ENCODE measurements around the gene NUDCD3. TPM values are rescaled to one million over a fixed set of nuclear protein-coding genes. Genes with fewer than 3 reads are reported as not detected.
"Not testable (repeated sequence)": the region's sequence is repeated elsewhere in the genome, so short reads cannot be mapped to it uniquely, and the experiment has no call there.

The NUDCD3 gene
- total RNA-seq, 1 donor from 2014 or later, result 107 TPM

DNA sequence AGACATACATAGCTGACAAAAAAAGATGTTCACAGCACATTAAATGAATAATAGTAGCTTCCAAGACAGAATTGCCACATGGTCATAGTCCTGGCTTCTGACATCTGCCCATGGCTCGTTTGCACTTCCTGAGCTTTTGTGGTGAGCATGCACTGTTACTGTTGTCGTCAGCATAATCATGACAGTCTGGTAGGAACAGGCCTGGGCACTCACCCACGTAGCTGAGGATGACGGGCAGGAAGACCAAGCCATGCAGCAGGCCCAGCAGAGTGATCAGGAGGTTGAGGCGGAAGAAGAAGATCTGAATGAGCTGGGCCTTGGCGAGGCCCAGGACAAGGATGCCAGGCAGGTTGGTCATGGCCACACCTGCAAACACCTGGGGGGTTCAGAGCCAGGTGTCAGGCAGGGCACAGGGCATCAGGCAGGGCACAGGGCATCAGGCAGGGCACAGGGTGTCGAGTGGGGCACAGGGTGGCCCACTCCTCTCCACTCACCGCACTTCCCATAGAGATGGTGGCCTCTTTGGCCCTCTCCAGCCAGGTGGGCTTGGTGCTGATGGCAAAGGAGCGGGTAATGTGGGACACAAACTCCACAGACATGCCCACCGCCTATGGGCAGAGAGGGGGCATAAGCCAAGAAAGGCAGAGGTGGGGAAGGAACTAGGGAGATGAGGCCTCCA is 25.3 kb upstream of the NUDCD3 start:
- H3K27ac ChIP-seq (replicated peaks), result no peak overlapping the region
- no peaks in the 10 kb centered on the region for H3K27me3 ChIP-seq (ENCODE audit: low read depth)
- DNase-seq, result no peak
- H3K9me3 ChIP-seq (replicated peaks), result no peaks in the 10 kb centered on the region
- no peak overlapping the region for H3K4me3 ChIP-seq
- intact Hi-C loops (cut with micrococcal nuclease), result no loop called here
- H3K4me1 ChIP-seq, result no peaks in the 10 kb centered on the region
- no peaks in the 10 kb centered on the region for H3K36me3 ChIP-seq
- TF ChIP-seq, protein P1, sequence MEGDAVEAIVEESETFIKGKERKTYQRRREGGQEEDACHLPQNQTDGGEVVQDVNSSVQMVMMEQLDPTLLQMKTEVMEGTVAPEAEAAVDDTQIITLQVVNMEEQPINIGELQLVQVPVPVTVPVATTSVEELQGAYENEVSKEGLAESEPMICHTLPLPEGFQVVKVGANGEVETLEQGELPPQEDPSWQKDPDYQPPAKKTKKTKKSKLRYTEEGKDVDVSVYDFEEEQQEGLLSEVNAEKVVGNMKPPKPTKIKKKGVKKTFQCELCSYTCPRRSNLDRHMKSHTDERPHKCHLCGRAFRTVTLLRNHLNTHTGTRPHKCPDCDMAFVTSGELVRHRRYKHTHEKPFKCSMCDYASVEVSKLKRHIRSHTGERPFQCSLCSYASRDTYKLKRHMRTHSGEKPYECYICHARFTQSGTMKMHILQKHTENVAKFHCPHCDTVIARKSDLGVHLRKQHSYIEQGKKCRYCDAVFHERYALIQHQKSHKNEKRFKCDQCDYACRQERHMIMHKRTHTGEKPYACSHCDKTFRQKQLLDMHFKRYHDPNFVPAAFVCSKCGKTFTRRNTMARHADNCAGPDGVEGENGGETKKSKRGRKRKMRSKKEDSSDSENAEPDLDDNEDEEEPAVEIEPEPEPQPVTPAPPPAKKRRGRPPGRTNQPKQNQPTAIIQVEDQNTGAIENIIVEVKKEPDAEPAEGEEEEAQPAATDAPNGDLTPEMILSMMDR (IDR thresholded peaks at IDR 0.05; ENCODE audit: borderline replicate concordance), result no peak

GRCh38 chr7:44512736-44513135 is 22.3 kb upstream of the NUDCD3 start:
- H3K4me1 ChIP-seq, result no peaks in the 10 kb centered on the region
- no peak for DNase-seq
- no peaks in the 10 kb centered on the region for H3K36me3 ChIP-seq
- TF ChIP-seq, protein P1 (IDR thresholded peaks at IDR 0.05; ENCODE audit: borderline replicate concordance), result no peak
- H3K27me3 ChIP-seq (ENCODE audit: low read depth), result no peaks in the 10 kb centered on the region
- H3K9me3 ChIP-seq (replicated peaks), result peaks cover 3% of the 10 kb centered on the region
- intact Hi-C loops (cut with micrococcal nuclease), result no loop called here
- no peak overlapping the region for H3K4me3 ChIP-seq
- H3K27ac ChIP-seq (replicated peaks), result no peak overlapping the region

DNA sequence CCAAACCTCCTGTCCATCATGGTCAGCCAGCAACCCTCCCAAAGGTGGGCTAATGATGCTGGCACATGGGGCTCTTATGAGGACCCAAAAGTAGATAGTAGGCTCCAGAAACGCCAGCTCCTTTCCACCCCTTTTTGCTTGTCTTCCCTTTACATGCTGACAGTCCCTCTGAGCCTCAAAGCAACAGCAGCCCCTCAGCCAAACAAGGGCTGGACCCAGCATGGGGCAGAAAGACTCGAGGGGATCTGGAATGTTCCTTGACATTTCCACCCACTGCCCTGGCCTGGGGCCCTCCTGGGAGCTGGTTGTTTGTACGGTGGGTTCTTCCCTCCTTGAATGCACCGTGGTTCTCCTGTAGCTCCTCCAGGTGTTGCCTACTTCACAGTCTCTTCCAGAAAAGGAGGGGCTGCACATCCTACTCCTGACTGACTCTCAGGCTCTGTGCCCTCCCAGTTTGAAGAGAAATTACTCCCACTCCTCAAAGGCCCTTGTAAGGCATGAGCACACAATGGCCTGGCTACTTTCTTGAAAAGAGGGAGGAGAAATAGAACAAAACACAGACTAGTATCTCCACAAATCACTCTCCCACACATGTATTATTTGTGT is 21.5 kb upstream of the NUDCD3 start:
- Histone ChIP-seq H3K27me3 (ENCODE audit: low read depth) (no peaks in the 10 kb centered on the region), H3K36me3 (no peaks in the 10 kb centered on the region), H3K4me1 (no peaks in the 10 kb centered on the region), H3K9me3 (replicated peaks) (peaks cover 3% of the 10 kb centered on the region), H3K4me3 (no peak overlapping the region), H3K27ac (replicated peaks) (no peak overlapping the region)
- intact Hi-C loops (cut with micrococcal nuclease), result no loop called here
- no peak for DNase-seq
- TF ChIP-seq, protein P1 (IDR thresholded peaks at IDR 0.05; ENCODE audit: borderline replicate concordance), result no peak

DNA sequence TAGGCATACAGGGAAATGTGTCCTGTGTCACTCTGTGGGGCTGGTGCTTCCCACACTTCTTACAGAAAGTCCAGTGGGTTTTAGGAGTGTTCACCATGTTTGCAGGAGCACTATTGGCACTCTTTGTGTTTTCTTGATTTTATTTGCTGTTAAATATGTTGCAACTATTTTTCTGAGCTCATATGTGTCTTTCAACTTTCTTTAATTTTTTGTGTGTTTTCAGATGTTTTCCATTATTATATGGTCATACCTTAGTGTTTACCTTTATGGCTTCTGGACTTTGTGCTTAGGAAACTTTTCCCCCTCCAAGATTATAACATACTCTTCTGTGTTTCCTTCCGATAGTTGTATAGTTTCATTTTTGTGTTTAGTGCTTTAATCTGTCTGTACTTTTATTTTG is 20.8 kb upstream of the NUDCD3 start:
- intact Hi-C loops (cut with micrococcal nuclease), result no loop called here
- Histone ChIP-seq H3K27me3 (ENCODE audit: low read depth) (no peaks in the 10 kb centered on the region), H3K27ac (replicated peaks) (no peak overlapping the region), H3K4me1 (no peaks in the 10 kb centered on the region), H3K9me3 (replicated peaks) (peaks cover 3% of the 10 kb centered on the region), H3K36me3 (no peaks in the 10 kb centered on the region), H3K4me3 (no peak overlapping the region)
- TF ChIP-seq, protein P1 (IDR thresholded peaks at IDR 0.05; ENCODE audit: borderline replicate concordance), result no peak
- no peak for DNase-seq

GRCh38 chr7:44508328-44509030 is 18.0 kb upstream of the NUDCD3 start:
- no peaks in the 10 kb centered on the region for H3K27me3 ChIP-seq (ENCODE audit: low read depth)
- no peak overlapping the region for H3K4me3 ChIP-seq
- H3K27ac ChIP-seq (replicated peaks), result no peak overlapping the region
- intact Hi-C loops (cut with micrococcal nuclease), result no loop called here
- no peaks in the 10 kb centered on the region for H3K36me3 ChIP-seq
- H3K9me3 ChIP-seq (replicated peaks), result peaks cover 3% of the 10 kb centered on the region
- DNase-seq, result no peak
- TF ChIP-seq, protein P1 (IDR thresholded peaks at IDR 0.05; ENCODE audit: borderline replicate concordance), result no peak
- no peaks in the 10 kb centered on the region for H3K4me1 ChIP-seq

DNA sequence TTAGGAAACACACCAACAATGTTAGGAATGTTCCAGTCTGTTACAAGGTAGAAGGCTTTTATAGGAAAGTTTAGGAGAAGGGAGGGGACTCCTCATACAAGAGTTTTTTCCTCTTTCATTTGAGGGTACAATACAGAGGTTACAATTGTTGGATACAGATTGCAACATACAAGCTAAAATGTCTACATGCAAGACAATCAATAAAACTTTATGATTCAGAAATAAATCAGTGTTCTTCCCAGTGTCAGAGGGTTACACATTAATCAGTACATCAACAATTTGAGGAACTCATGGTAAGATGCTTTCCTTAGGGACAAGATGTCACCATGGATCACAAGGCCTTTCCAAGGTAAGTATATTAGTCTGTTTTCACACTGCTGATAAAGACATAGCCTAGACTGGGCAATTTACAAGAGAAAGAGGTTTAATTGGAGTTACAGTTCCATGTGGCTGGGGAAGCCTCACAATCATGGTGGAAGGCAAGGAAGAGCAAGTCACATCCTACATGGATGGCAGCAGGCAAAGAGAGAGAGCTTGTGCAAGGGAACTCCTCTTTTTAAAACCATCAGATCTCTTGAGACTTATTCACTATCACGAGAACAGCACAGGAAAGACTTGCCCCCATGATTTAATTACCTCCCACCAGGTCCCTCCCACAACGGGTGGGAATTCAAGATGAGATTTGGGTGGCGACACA is 16.3 kb upstream of the NUDCD3 start:
- H3K27ac ChIP-seq (replicated peaks); intact Hi-C loops (cut with micrococcal nuclease); H3K27me3 ChIP-seq (ENCODE audit: low read depth); H3K36me3 ChIP-seq; DNase-seq; H3K4me3 ChIP-seq; H3K4me1 ChIP-seq; H3K9me3 ChIP-seq (replicated peaks): not testable (repeated sequence)

Data from left ventricle myocardium inferior (tissue), 1 donor.